Measurements from ENCODE around the gene MCAM.

The MCAM gene

GRCh38 chr11:119344291-119345010 lies 27.5 kb upstream of the MCAM start:
- DNase-seq = no peak

GRCh38 chr11:119343726-119344125 lies 26.8 kb upstream of the MCAM start:
- DNase-seq = no peak

- DNase-seq = no peak
These were observed 25.6 kb upstream of the MCAM start for GRCh38 chr11:119342362-119343130.

GRCh38 chr11:119342023-119342300 lies 25.0 kb upstream of the MCAM start:
- no peak for DNase-seq

GRCh38 chr11:119341222-119342022 lies 24.5 kb upstream of the MCAM start:
- no peak for DNase-seq

- DNase-seq = no peak
These were observed 23.6 kb upstream of the MCAM start, which contains the start of gene C1QTNF5 for GRCh38 chr11:119340335-119341221. C1QTNF5 (minus strand) TSS chr11:119340883; CDS start chr11:119340397, 486 bp downstream.

- no peak for DNase-seq
These were observed 22.8 kb upstream of the MCAM start for GRCh38 chr11:119339589-119340334.

GRCh38 chr11:119338965-119339588 lies 22.1 kb upstream of the MCAM start:
- no peak for DNase-seq

- peak; percentile 47 for DNase-seq
These were observed 21.5 kb upstream of the MCAM start for GRCh38 chr11:119338318-119338890.

GRCh38 chr11:119337581-119338317 lies 20.8 kb upstream of the MCAM start:
- no peak for DNase-seq

- no peak for DNase-seq
These were observed 20.0 kb upstream of the MCAM start for GRCh38 chr11:119336744-119337469.

GRCh38 chr11:119335655-119336543 lies 19.0 kb upstream of the MCAM start:
- no peak for DNase-seq

- DNase-seq = no peak
These were observed 18.2 kb upstream of the MCAM start for GRCh38 chr11:119335091-119335654.

GRCh38 chr11:119334174-119334930 lies 17.4 kb upstream of the MCAM start, which contains the start of gene RNF26:
RNF26 (plus strand) TSS chr11:119334527; CDS start chr11:119335123, 596 bp downstream.
- peak; percentile 91 for DNase-seq

- no peak for DNase-seq
These were observed 15.3 kb upstream of the MCAM start for GRCh38 chr11:119332111-119332765.

- no peak for DNase-seq
These were observed 13.3 kb upstream of the MCAM start for GRCh38 chr11:119330237-119330636.

- DNase-seq = no peak
These were observed 12.4 kb upstream of the MCAM start for GRCh38 chr11:119329320-119329719.

Measured in effector CD8-positive, alpha-beta T cell (primary cell).